K562 (cell line): ENCODE results near the gene SLC23A2. TPM values are rescaled to one million over a fixed set of nuclear protein-coding genes. Genes with fewer than 3 reads are reported as not detected.

Experiments
- ATAC-seq: fragments of 200-7000 bp; cut with Tn5 transposase; 3 replicates; pipeline ENCODE4 v1.9.1; 2020; ENCODE audit warnings: moderate library complexity
- BruUV-seq: library from RNA; stranded (reverse); fragments of 400-500 nt; replicated peaks from 2 replicates; lab custom pipeline; 2021; lab: Mats Ljungman, UMichigan
- CTCF ChIA-PET: fragments of 300-600 bp; formaldehyde crosslinking; extraction: SDS; loops from one replicate; lab custom pipeline; 2021; ENCODE audit warnings: low intra/inter-chr PET ratio; lab: Yijun Ruan, JAX
- POLR2A ChIA-PET: fragments of 300-600, 350-650 bp; sonication (Branson Sonifier 250); formaldehyde crosslinking; extraction: SDS; loops from one replicate; lab custom pipeline; 2021; ENCODE audit warnings: antibody characterized with exemption, inconsistent platforms; lab: Yijun Ruan, JAX
- DNase-seq, 4 experiments: peaks; one replicate each; pipeline versions ENCODE4 v3.0.0 to v3.0.0-alpha.2; 2011 to 2018; ENCODE audit warnings: low spot score in 3 of 4, mixed read lengths in 3 of 4; ENCODE audit errors: extremely low read depth in 1 of 4
- FAIRE-seq: peaks from 2 replicates; lab custom pipeline; 2011; peaks lifted over from hg19 to GRCh38; lab: Jason Lieb, UNC
- H2AFZ ChIP-seq: 2 replicates; pipeline ENCODE4 v1.6.0; 2011; ENCODE audit warnings: low read depth, low read length, control low read depth, inconsistent platforms
- H3K27ac ChIP-seq: fragments of 200-600 bp; 3 replicates; pipeline ENCODE4 v1.8.0; 2011; ENCODE audit warnings: low read depth, mild to moderate bottlenecking, control low read depth, inconsistent platforms, low read length, moderate library complexity, mixed read lengths; ENCODE audit errors: extremely low read depth
- H3K27me3 ChIP-seq, 2 experiments: fragments of 300-600 bp in 1 of 2; 2 replicates in 1 of 2; 3 replicates in 1 of 2; pipeline versions ENCODE4 v1.6.0 to v1.8.0; 2011; ENCODE audit warnings: inconsistent platforms in 2 of 2, low read length in 2 of 2, mild to moderate bottlenecking in 1 of 2, mixed read lengths in 1 of 2, moderate library complexity in 1 of 2; ENCODE audit not compliant: control insufficient read depth in 2 of 2, insufficient read depth in 2 of 2
- H3K36me3 ChIP-seq: fragments of 300-600 bp; 3 replicates; pipeline ENCODE4 v1.8.0; 2011; ENCODE audit warnings: mild to moderate bottlenecking, low read length, inconsistent platforms; ENCODE audit not compliant: control insufficient read depth, insufficient read depth
- H3K4me1 ChIP-seq, 2 experiments: fragments of 200-600 bp in 1 of 2; replicated peaks in 1 of 2; 2 replicates in 1 of 2; 3 replicates in 1 of 2; pipeline versions ENCODE4 v1.5.1 to v1.8.0; 2011; ENCODE audit warnings: inconsistent platforms in 2 of 2, low read length in 2 of 2, mild to moderate bottlenecking in 1 of 2, mixed read lengths in 1 of 2, moderate library complexity in 1 of 2; ENCODE audit not compliant: control insufficient read depth in 2 of 2, insufficient read depth in 2 of 2
- H3K4me2 ChIP-seq: 2 replicates; pipeline ENCODE4 v1.6.1; 2011; ENCODE audit warnings: low read length, control low read depth, inconsistent platforms, mixed read lengths; ENCODE audit not compliant: insufficient read depth
- H3K4me3 ChIP-seq: fragments of 200-600 bp; sonication (generic), shearing (Covaris generic); 2 replicates; pipeline ENCODE4 v1.5.1; 2016; ENCODE audit warnings: control low read depth, inconsistent platforms
- H3K79me2 ChIP-seq: fragments of 200-600 bp; 3 replicates; pipeline ENCODE4 v1.8.0; 2011; ENCODE audit warnings: low read length, inconsistent platforms; ENCODE audit not compliant: control insufficient read depth, insufficient read depth
- H3K9ac ChIP-seq, 2 experiments: 2 replicates each; pipeline versions ENCODE4 v1.6.0 to v1.6.1; 2011; ENCODE audit warnings: low read depth in 2 of 2, low read length in 2 of 2, control low read depth in 1 of 2, inconsistent platforms in 1 of 2, mild to moderate bottlenecking in 1 of 2, mixed read lengths in 1 of 2; ENCODE audit not compliant: insufficient read depth in 1 of 2
- H3K9me1 ChIP-seq: one replicate; pipeline ENCODE4 v1.6.0; 2011; ENCODE audit warnings: inconsistent platforms, mild to moderate bottlenecking, low read length, moderate library complexity; ENCODE audit not compliant: control insufficient read depth, insufficient read depth
- H3K9me3 ChIP-seq: replicated peaks from 2 replicates; pipeline ENCODE4 v1.5.1; 2011; ENCODE audit warnings: low read depth, low read length, inconsistent platforms; ENCODE audit not compliant: control insufficient read depth, insufficient read depth
- H4K20me1 ChIP-seq: replicated peaks from 2 replicates; pipeline ENCODE4 v1.6.1; 2011; ENCODE audit warnings: low read length, inconsistent platforms, mixed read lengths; ENCODE audit not compliant: control insufficient read depth, insufficient read depth
- C11orf30 ChIP-seq: fragments of 450-650 bp; IDR thresholded peaks from 2 replicates; pipeline ENCODE4 v1.6.1; 2016; ENCODE audit warnings: low read depth, mild to moderate bottlenecking
- CBX2 ChIP-seq: fragments of 200-600 bp; sonication (generic); IDR thresholded peaks from one replicate; pipeline ENCODE4 v1.6.1; 2012; ENCODE audit warnings: mild to moderate bottlenecking, low read length, inconsistent platforms; ENCODE audit not compliant: insufficient read depth, poor library complexity, severe bottlenecking
- CHCHD3 ChIP-seq: fragments of 250-450 bp; sonication (Bioruptor Pico); IDR thresholded peaks from 2 replicates; pipeline ENCODE4 v2.1.2; 2022; ENCODE audit warnings: mild to moderate bottlenecking
- ETV6 ChIP-seq, 3 experiments: fragments of 150-350 bp in 1 of 3; sonication (generic) in 1 of 3; formaldehyde crosslinking in 1 of 3; IDR thresholded peaks; 2 replicates each; pipeline versions ENCODE4 v1.6.1 to v1.8.0; 2014 to 2022; ENCODE audit warnings: borderline replicate concordance in 2 of 3, low read depth in 2 of 3, antibody characterized with exemption in 1 of 3, low read length in 1 of 3, mild to moderate bottlenecking in 1 of 3, missing genetic modification reagents in 1 of 3
- MIER1 ChIP-seq: fragments of 450-650 bp; IDR thresholded peaks from 2 replicates; pipeline ENCODE4 v1.6.1; 2016; ENCODE audit warnings: antibody characterized with exemption, mild to moderate bottlenecking, low read depth
- RCOR1 ChIP-seq, 2 experiments: IDR thresholded peaks; 2 replicates each; pipeline ENCODE4 v1.6.1; 2012; ENCODE audit warnings: low read depth in 2 of 2, low read length in 2 of 2, borderline replicate concordance in 1 of 2, improper control_type of control experiment in 1 of 2
- STAG1 ChIP-seq: sonication (generic); formaldehyde crosslinking; IDR thresholded peaks from 2 replicates; pipeline ENCODE4 v1.5.0; 2020; ENCODE audit warnings: missing genetic modification reagents, borderline replicate concordance
- SUPT5H ChIP-seq: fragments of 450-650 bp; IDR thresholded peaks from 2 replicates; pipeline ENCODE4 v1.6.1; 2016
- ZBTB1 ChIP-seq: sonication (generic); formaldehyde crosslinking; IDR thresholded peaks from 2 replicates; pipeline ENCODE4 v1.8.1; 2023; ENCODE audit warnings: missing genetic modification reagents, low read depth, mild to moderate bottlenecking, borderline replicate concordance
- ZC3H8 ChIP-seq: fragments of 450-650 bp; IDR thresholded peaks from 2 replicates; pipeline ENCODE4 v1.6.1; 2017
- WGBS: fragments of 100-300 bp; shearing (Covaris generic); methylation state at CpG from one replicate; pipeline ENCODE4 v1.1.6; 2016; ENCODE audit warnings: low coverage, mixed read lengths; ENCODE audit not compliant: insufficient coverage; ENCODE audit errors: missing lambda C conversion rate; 5-methylcytosine and 5-hydroxymethylcytosine counted together
- in situ Hi-C: fragments of 300-500 bp; cut with MboI; formaldehyde crosslinking; loops from 4 replicates; pipeline ENCODE4 v1.15.0; 2018; ENCODE audit warnings: inconsistent platforms, mixed read lengths
- intact Hi-C: fragments of 100-400 bp; cut with micrococcal nuclease; formaldehyde crosslinking; loops from 2 replicates; pipeline ENCODE4 v1.14.2; 2022
- polyA plus RNA-seq, 8 experiments: library from polyadenylated mRNA; depleted of rRNA in 4 of 8; stranded (reverse) in 5 of 8; unstranded in 3 of 8; fragments of >200 nt; fragmentation: Nextera tagmentation in 2 of 8; fragmentation: Illumina TruSeq in 1 of 8; extraction: Ambion mirVana in 2 of 8; extraction: Trizol in 1 of 8; gene quantifications; 2 replicates each; pipeline versions ENCODE4 v1.2.1 to v1.2.3, GENCODE V29; 2011 to 2014; ENCODE audit warnings: inconsistent platforms in 1 of 8, missing spikeins in 1 of 8
- total RNA-seq, 7 experiments: library from RNA; depleted of rRNA in 6 of 7; stranded (reverse); fragments of >200 nt in 6 of 7; fragmentation: Illumina TruSeq in 2 of 7; extraction: Trizol in 2 of 7; gene quantifications; 2 replicates each; pipeline versions ENCODE4 v1.2.1 to v1.2.3, GENCODE V29; 2011 to 2021; ENCODE audit warnings: low replicate concordance in 1 of 7
- TF ChIP-seq, protein P1 (sequence below): fragments of 450-650 bp; IDR thresholded peaks from one replicate; pipeline ENCODE4 v1.6.1; 2018; ENCODE audit warnings: mild to moderate bottlenecking, moderate library complexity; ENCODE audit not compliant: partially characterized antibody
- TF ChIP-seq, protein P2 (sequence below): fragments of 200-800 bp; sonication (Bioruptor generic); IDR thresholded peaks from 2 replicates; pipeline ENCODE4 v1.6.1; 2016; ENCODE audit warnings: missing genetic modification characterization, missing compliant biosample characterization

The SLC23A2 gene
- total and polyA plus RNA-seq, 9 of the 15 experiments (the other 6 are each of a cell fraction or from before 2014, with no cell fraction given): 0.39 to 6.7 (median 3.2) TPM

- Histone ChIP-seq H3K4me1 (no peaks in the 10 kb centered on the region), H3K79me2 (no peaks in the 10 kb centered on the region), H3K4me2 (no peak overlapping the region), H3K9me1 (no peaks in the 10 kb centered on the region), H3K27me3 (no peaks in the 10 kb centered on the region), H3K9ac (no peak overlapping the region), H3K4me3 (no peak overlapping the region), H2AFZ (no peak overlapping the region), H4K20me1 (no peaks in the 10 kb centered on the region), H3K36me3 (no peaks in the 10 kb centered on the region), H3K9me3 (no peaks in the 10 kb centered on the region), H3K27ac (no peak overlapping the region)
- no peak for FAIRE-seq
- WGBS: 68% methylated on average over 13 of the region's 15 CpGs
- intact Hi-C loops: no loop called here
- TF ChIP-seq, protein P1, sequence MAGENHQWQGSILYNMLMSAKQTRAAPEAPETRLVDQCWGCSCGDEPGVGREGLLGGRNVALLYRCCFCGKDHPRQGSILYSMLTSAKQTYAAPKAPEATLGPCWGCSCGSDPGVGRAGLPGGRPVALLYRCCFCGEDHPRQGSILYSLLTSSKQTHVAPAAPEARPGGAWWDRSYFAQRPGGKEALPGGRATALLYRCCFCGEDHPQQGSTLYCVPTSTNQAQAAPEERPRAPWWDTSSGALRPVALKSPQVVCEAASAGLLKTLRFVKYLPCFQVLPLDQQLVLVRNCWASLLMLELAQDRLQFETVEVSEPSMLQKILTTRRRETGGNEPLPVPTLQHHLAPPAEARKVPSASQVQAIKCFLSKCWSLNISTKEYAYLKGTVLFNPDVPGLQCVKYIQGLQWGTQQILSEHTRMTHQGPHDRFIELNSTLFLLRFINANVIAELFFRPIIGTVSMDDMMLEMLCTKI: no peak
- TF ChIP-seq ZC3H8 (no peak), RCOR1 (IDR thresholded peaks at IDR 0.05; ENCODE audit: borderline replicate concordance in 1 of 2, low read depth in 2 of 2, low read length in 2 of 2) (no peak), CBX2 (no peak), C11orf30 (no peak), MIER1 (no peak), CHCHD3 (CRISPR knock-in tag) (no peak), SUPT5H (no peak), ETV6 (IDR thresholded peaks at IDR 0.05; ENCODE audit: borderline replicate concordance in 1 of 2, low read depth in 2 of 2, low read length in 1 of 2) (no peak), ETV6 (CRISPR knock-in tag; IDR thresholded peaks at IDR 0.05; ENCODE audit: borderline replicate concordance) (no peak), STAG1 (CRISPR knock-in tag) (no peak), ZBTB1 (CRISPR knock-in tag) (no peak)
- TF ChIP-seq, protein P2, sequence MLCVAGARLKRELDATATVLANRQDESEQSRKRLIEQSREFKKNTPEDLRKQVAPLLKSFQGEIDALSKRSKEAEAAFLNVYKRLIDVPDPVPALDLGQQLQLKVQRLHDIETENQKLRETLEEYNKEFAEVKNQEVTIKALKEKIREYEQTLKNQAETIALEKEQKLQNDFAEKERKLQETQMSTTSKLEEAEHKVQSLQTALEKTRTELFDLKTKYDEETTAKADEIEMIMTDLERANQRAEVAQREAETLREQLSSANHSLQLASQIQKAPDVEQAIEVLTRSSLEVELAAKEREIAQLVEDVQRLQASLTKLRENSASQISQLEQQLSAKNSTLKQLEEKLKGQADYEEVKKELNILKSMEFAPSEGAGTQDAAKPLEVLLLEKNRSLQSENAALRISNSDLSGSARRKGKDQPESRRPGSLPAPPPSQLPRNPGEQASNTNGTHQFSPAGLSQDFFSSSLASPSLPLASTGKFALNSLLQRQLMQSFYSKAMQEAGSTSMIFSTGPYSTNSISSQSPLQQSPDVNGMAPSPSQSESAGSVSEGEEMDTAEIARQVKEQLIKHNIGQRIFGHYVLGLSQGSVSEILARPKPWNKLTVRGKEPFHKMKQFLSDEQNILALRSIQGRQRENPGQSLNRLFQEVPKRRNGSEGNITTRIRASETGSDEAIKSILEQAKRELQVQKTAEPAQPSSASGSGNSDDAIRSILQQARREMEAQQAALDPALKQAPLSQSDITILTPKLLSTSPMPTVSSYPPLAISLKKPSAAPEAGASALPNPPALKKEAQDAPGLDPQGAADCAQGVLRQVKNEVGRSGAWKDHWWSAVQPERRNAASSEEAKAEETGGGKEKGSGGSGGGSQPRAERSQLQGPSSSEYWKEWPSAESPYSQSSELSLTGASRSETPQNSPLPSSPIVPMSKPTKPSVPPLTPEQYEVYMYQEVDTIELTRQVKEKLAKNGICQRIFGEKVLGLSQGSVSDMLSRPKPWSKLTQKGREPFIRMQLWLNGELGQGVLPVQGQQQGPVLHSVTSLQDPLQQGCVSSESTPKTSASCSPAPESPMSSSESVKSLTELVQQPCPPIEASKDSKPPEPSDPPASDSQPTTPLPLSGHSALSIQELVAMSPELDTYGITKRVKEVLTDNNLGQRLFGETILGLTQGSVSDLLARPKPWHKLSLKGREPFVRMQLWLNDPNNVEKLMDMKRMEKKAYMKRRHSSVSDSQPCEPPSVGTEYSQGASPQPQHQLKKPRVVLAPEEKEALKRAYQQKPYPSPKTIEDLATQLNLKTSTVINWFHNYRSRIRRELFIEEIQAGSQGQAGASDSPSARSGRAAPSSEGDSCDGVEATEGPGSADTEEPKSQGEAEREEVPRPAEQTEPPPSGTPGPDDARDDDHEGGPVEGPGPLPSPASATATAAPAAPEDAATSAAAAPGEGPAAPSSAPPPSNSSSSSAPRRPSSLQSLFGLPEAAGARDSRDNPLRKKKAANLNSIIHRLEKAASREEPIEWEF: no peak
- ATAC-seq: no peak
- ChIA-PET CTCF (no interaction called here), POLR2A (no interaction called here)
- BruUV-seq: no TSS peak
- no peak for DNase-seq
- in situ Hi-C loops: no loop called here
Observed at GRCh38 chr20:4912380-4913142, 88.7 kb downstream of the SLC23A2 start.
